Measurements from ENCODE around the gene ARHGAP24. TPM values are rescaled to one million over a fixed set of nuclear protein-coding genes. Genes with fewer than 3 reads are reported as not detected.

ARHGAP24 gene
- total RNA-seq, 1 experiment from 2014 or later: 1.2 TPM

- DNase-seq (ENCODE audit: low read depth): no peak
- in situ Hi-C loops (cut with HindIII; ENCODE audit: low pct_unique_long_range_greater_than_20kb, low sequenced_read_pairs): no loop called here
Measured at GRCh38 chr4:85773372-85773771, 298.4 kb downstream of the ARHGAP24 start.

- DNase-seq (ENCODE audit: low read depth): no peak
Measured at GRCh38 chr4:85774000-85774399, 299.1 kb downstream of the ARHGAP24 start.

GRCh38 chr4:85774489-85774888 is 299.5 kb downstream of the ARHGAP24 start:
- in situ Hi-C loops (cut with HindIII; ENCODE audit: low pct_unique_long_range_greater_than_20kb, low sequenced_read_pairs): no loop called here
- no peak for DNase-seq (ENCODE audit: low read depth)

More at GRCh38 chr4:85774000-85774399, 299.1 kb downstream of the ARHGAP24 start:
- in situ Hi-C loops (cut with HindIII; ENCODE audit: low pct_unique_long_range_greater_than_20kb, low sequenced_read_pairs): no loop called here

- in situ Hi-C loops (cut with HindIII; ENCODE audit: low pct_unique_long_range_greater_than_20kb, low sequenced_read_pairs): no loop called here
- DNase-seq (ENCODE audit: low read depth): no peak
Measured at GRCh38 chr4:85776096-85776495, 301.1 kb downstream of the ARHGAP24 start.

- DNase-seq (ENCODE audit: low read depth): no peak
- in situ Hi-C loops (cut with HindIII; ENCODE audit: low pct_unique_long_range_greater_than_20kb, low sequenced_read_pairs): no loop called here
Measured at GRCh38 chr4:85776579-85776978, 301.6 kb downstream of the ARHGAP24 start.

- in situ Hi-C loops (cut with HindIII; ENCODE audit: low pct_unique_long_range_greater_than_20kb, low sequenced_read_pairs): no loop called here
- no peak for DNase-seq (ENCODE audit: low read depth)
Measured at GRCh38 chr4:85777908-85778631, 303.1 kb downstream of the ARHGAP24 start.

- no peak for DNase-seq (ENCODE audit: low read depth)
- in situ Hi-C loops (cut with HindIII; ENCODE audit: low pct_unique_long_range_greater_than_20kb, low sequenced_read_pairs): no loop called here
Measured at GRCh38 chr4:85778632-85779131, 303.7 kb downstream of the ARHGAP24 start.

GRCh38 chr4:85779165-85779564 is 304.2 kb downstream of the ARHGAP24 start:
- DNase-seq (ENCODE audit: low read depth): no peak
- in situ Hi-C loops (cut with HindIII; ENCODE audit: low pct_unique_long_range_greater_than_20kb, low sequenced_read_pairs): no loop called here

GRCh38 chr4:85780664-85781063 is 305.7 kb downstream of the ARHGAP24 start:
- in situ Hi-C loops (cut with HindIII; ENCODE audit: low pct_unique_long_range_greater_than_20kb, low sequenced_read_pairs): no loop called here
- DNase-seq (ENCODE audit: low read depth): no peak

GRCh38 chr4:85783483-85783882 is 308.5 kb downstream of the ARHGAP24 start:
- no peak for DNase-seq (ENCODE audit: low read depth)
- in situ Hi-C loops (cut with HindIII; ENCODE audit: low pct_unique_long_range_greater_than_20kb, low sequenced_read_pairs): no loop called here

- no peak for DNase-seq (ENCODE audit: low read depth)
- in situ Hi-C loops (cut with HindIII; ENCODE audit: low pct_unique_long_range_greater_than_20kb, low sequenced_read_pairs): no loop called here
Measured at GRCh38 chr4:85783900-85784299, 308.9 kb downstream of the ARHGAP24 start.

GRCh38 chr4:85784348-85784747 is 309.4 kb downstream of the ARHGAP24 start:
- in situ Hi-C loops (cut with HindIII; ENCODE audit: low pct_unique_long_range_greater_than_20kb, low sequenced_read_pairs): no loop called here

GRCh38 chr4:85784947-85785346 is 310.0 kb downstream of the ARHGAP24 start:
- in situ Hi-C loops (cut with HindIII; ENCODE audit: low pct_unique_long_range_greater_than_20kb, low sequenced_read_pairs): no loop called here
- no peak for DNase-seq (ENCODE audit: low read depth)

More at GRCh38 chr4:85784348-85784747, 309.4 kb downstream of the ARHGAP24 start:
- DNase-seq (ENCODE audit: low read depth): no peak

GRCh38 chr4:85787133-85787532 is 312.2 kb downstream of the ARHGAP24 start:
- in situ Hi-C loops (cut with HindIII; ENCODE audit: low pct_unique_long_range_greater_than_20kb, low sequenced_read_pairs): no loop called here
- no peak for DNase-seq (ENCODE audit: low read depth)

- no peak for DNase-seq (ENCODE audit: low read depth)
- in situ Hi-C loops (cut with HindIII; ENCODE audit: low pct_unique_long_range_greater_than_20kb, low sequenced_read_pairs): no loop called here
Measured at GRCh38 chr4:85788604-85789003, 313.7 kb downstream of the ARHGAP24 start.

- in situ Hi-C loops (cut with HindIII; ENCODE audit: low pct_unique_long_range_greater_than_20kb, low sequenced_read_pairs): no loop called here
- no peak for DNase-seq (ENCODE audit: low read depth)
Measured at GRCh38 chr4:85789241-85789640, 314.3 kb downstream of the ARHGAP24 start.

GRCh38 chr4:85790582-85790981 is 315.6 kb downstream of the ARHGAP24 start:
- no peak for DNase-seq (ENCODE audit: low read depth)
- in situ Hi-C loops (cut with HindIII; ENCODE audit: low pct_unique_long_range_greater_than_20kb, low sequenced_read_pairs): no loop called here

GRCh38 chr4:85792376-85793232 is 317.7 kb downstream of the ARHGAP24 start:
- in situ Hi-C loops (cut with HindIII; ENCODE audit: low pct_unique_long_range_greater_than_20kb, low sequenced_read_pairs): no loop called here
- DNase-seq (ENCODE audit: low read depth): no peak

GRCh38 chr4:85793233-85793585 is 318.3 kb downstream of the ARHGAP24 start:
- DNase-seq (ENCODE audit: low read depth): no peak
- in situ Hi-C loops (cut with HindIII; ENCODE audit: low pct_unique_long_range_greater_than_20kb, low sequenced_read_pairs): no loop called here

All from Caki2 (cell line).